HCT116 (cell line): ENCODE measurements around the gene CERKL. TPM values are rescaled to one million over a fixed set of nuclear protein-coding genes. Genes with fewer than 3 reads are reported as not detected.

ENCODE experiments used
- total RNA-seq: library from RNA; stranded (reverse); gene quantifications from one replicate; pipeline ENCODE4 v1.2.1, GENCODE V29; 2021; ENCODE audit not compliant: unreplicated experiment

CERKL gene
- total RNA-seq, 1 experiment from 2014 or later: 0.66 TPM

Other genes starting within 250 kb of the CERKL start
- 0.49 TPM for gene ITGA4, start 199.7 kb downstream of the CERKL start, total RNA-seq
- gene NEUROD1, start 23.4 kb upstream of the CERKL start, total RNA-seq: not detected
- gene ITPRID2, start 234.6 kb upstream of the CERKL start, total RNA-seq: 1,605 TPM